ENCODE measurements around the gene FLOT1. TPM values are rescaled to one million over a fixed set of nuclear protein-coding genes. Genes with fewer than 3 reads are reported as not detected.
A peak's percentile ranks its signal among the peaks of the same experiment; 100 is the strongest.
"Not testable (repeated sequence)": the region's sequence is repeated elsewhere in the genome, so short reads cannot be mapped to it uniquely, and the experiment has no call there.

Gene FLOT1
- total RNA-seq, 1 experiment from 2014 or later: 92.2 TPM

GRCh38 chr6:30774701-30775100 is 32.2 kb upstream of the FLOT1 start:
- Histone ChIP-seq H3K27ac (no peak overlapping the region), H3K36me3 (no peaks in the 10 kb centered on the region), H3K27me3 (no peaks in the 10 kb centered on the region), H3K4me3 (no peak overlapping the region), H3K4me1 (peaks cover 16% of the 10 kb centered on the region), H3K9me3 (replicated peaks) (no peaks in the 10 kb centered on the region)
- no peak for DNase-seq

- no peaks in the 10 kb centered on the region for H3K36me3 ChIP-seq
- H3K9me3 ChIP-seq (replicated peaks): no peaks in the 10 kb centered on the region
- no peaks in the 10 kb centered on the region for H3K27me3 ChIP-seq
- H3K4me3 ChIP-seq: no peak overlapping the region
- no peak for DNase-seq
- H3K27ac ChIP-seq: peak overlapping the region; percentile 91; the same call in 1 of the 2 replicates
- peaks cover 29% of the 10 kb centered on the region for H3K4me1 ChIP-seq
These were observed 28.1 kb upstream of the FLOT1 start for GRCh38 chr6:30770592-30770991.

GRCh38 chr6:30769853-30770524 is 27.5 kb upstream of the FLOT1 start:
- Histone ChIP-seq H3K36me3 (no peaks in the 10 kb centered on the region), H3K9me3 (replicated peaks) (no peaks in the 10 kb centered on the region), H3K27me3 (no peaks in the 10 kb centered on the region), H3K4me3 (peak overlapping the region; percentile 47), H3K27ac (peak overlapping the region; percentile 91), H3K4me1 (peaks cover 35% of the 10 kb centered on the region)
- no peak for DNase-seq

- Histone ChIP-seq H3K4me3 (peak overlapping the region; percentile 47), H3K36me3 (no peaks in the 10 kb centered on the region), H3K9me3 (replicated peaks) (no peaks in the 10 kb centered on the region), H3K4me1 (peaks cover 42% of the 10 kb centered on the region), H3K27me3 (no peaks in the 10 kb centered on the region), H3K27ac (peak overlapping the region; percentile 91)
- DNase-seq: peak; percentile 80 to 83
These were observed 26.8 kb upstream of the FLOT1 start for GRCh38 chr6:30769088-30769852.

GRCh38 chr6:30768634-30769087 is 26.2 kb upstream of the FLOT1 start:
- no peaks in the 10 kb centered on the region for H3K27me3 ChIP-seq
- H3K4me1 ChIP-seq: peaks cover 46% of the 10 kb centered on the region
- peak overlapping the region; percentile 47; the same call in 1 of the 2 replicates for H3K4me3 ChIP-seq
- H3K36me3 ChIP-seq: no peaks in the 10 kb centered on the region
- no peaks in the 10 kb centered on the region for H3K9me3 ChIP-seq (replicated peaks)
- peak overlapping the region; percentile 91 for H3K27ac ChIP-seq
- DNase-seq: no peak

- Histone ChIP-seq H3K4me1 (peaks cover 52% of the 10 kb centered on the region), H3K36me3 (no peaks in the 10 kb centered on the region), H3K4me3 (no peak overlapping the region), H3K27me3 (no peaks in the 10 kb centered on the region), H3K9me3 (replicated peaks) (no peaks in the 10 kb centered on the region), H3K27ac (no peak overlapping the region)
- DNase-seq: no peak
These were observed 25.4 kb upstream of the FLOT1 start for GRCh38 chr6:30767944-30768301.

GRCh38 chr6:30767158-30767943 is 24.9 kb upstream of the FLOT1 start:
- H3K27ac ChIP-seq: no peak overlapping the region
- H3K4me1 ChIP-seq: peaks cover 52% of the 10 kb centered on the region
- H3K36me3 ChIP-seq: no peaks in the 10 kb centered on the region
- H3K4me3 ChIP-seq: no peak overlapping the region
- no peaks in the 10 kb centered on the region for H3K9me3 ChIP-seq (replicated peaks)
- H3K27me3 ChIP-seq: no peaks in the 10 kb centered on the region
- DNase-seq: no peak

- no peaks in the 10 kb centered on the region for H3K27me3 ChIP-seq
These were observed 24.1 kb upstream of the FLOT1 start for GRCh38 chr6:30766461-30767157.

GRCh38 chr6:30765495-30765894 is 23.0 kb upstream of the FLOT1 start:
- not testable (repeated sequence) for H3K27me3 ChIP-seq; H3K9me3 ChIP-seq (replicated peaks); DNase-seq; H3K4me3 ChIP-seq; H3K36me3 ChIP-seq
- H3K27ac ChIP-seq: peak overlapping the region; percentile 90; the same call in 1 of the 2 replicates
- H3K4me1 ChIP-seq: peaks cover 52% of the 10 kb centered on the region

More at GRCh38 chr6:30766461-30767157, 24.1 kb upstream of the FLOT1 start:
- Histone ChIP-seq H3K4me1 (peaks cover 52% of the 10 kb centered on the region), H3K36me3 (no peaks in the 10 kb centered on the region), H3K9me3 (replicated peaks) (no peaks in the 10 kb centered on the region), H3K27ac (no peak overlapping the region; the same call in 1 of the 2 replicates), H3K4me3 (no peak overlapping the region)
- no peak for DNase-seq

- H3K27ac ChIP-seq: peak overlapping the region; percentile 90
- not testable (repeated sequence) for H3K36me3 ChIP-seq; H3K27me3 ChIP-seq; H3K9me3 ChIP-seq (replicated peaks); DNase-seq
- H3K4me3 ChIP-seq: peak overlapping the region; percentile 41
- peaks cover 45% of the 10 kb centered on the region for H3K4me1 ChIP-seq
These were observed 22.1 kb upstream of the FLOT1 start for GRCh38 chr6:30764490-30765043.

- Histone ChIP-seq H3K36me3 (no peaks in the 10 kb centered on the region), H3K27ac (peak overlapping the region; percentile 90), H3K27me3 (no peaks in the 10 kb centered on the region), H3K4me1 (peaks cover 45% of the 10 kb centered on the region), H3K4me3 (peak overlapping the region; percentile 41), H3K9me3 (replicated peaks) (no peaks in the 10 kb centered on the region)
- DNase-seq: peak; percentile 80 to 88
These were observed 21.4 kb upstream of the FLOT1 start for GRCh38 chr6:30763618-30764489.

- Histone ChIP-seq H3K4me3 (peak overlapping the region; percentile 41; the same call in 1 of the 2 replicates), H3K9me3 (replicated peaks) (no peaks in the 10 kb centered on the region)
These were observed 20.7 kb upstream of the FLOT1 start for GRCh38 chr6:30763155-30763617.

GRCh38 chr6:30761791-30762429 is 19.4 kb upstream of the FLOT1 start:
- Histone ChIP-seq H3K4me1 (peaks cover 41% of the 10 kb centered on the region), H3K27me3 (no peaks in the 10 kb centered on the region), H3K4me3 (no peak overlapping the region), H3K9me3 (replicated peaks) (no peaks in the 10 kb centered on the region), H3K27ac (no peak overlapping the region), H3K36me3 (no peaks in the 10 kb centered on the region)
- DNase-seq: no peak

More at GRCh38 chr6:30763155-30763617, 20.7 kb upstream of the FLOT1 start:
- DNase-seq: no peak
- H3K27ac ChIP-seq: peak overlapping the region; percentile 90
- no peaks in the 10 kb centered on the region for H3K27me3 ChIP-seq
- peaks cover 41% of the 10 kb centered on the region for H3K4me1 ChIP-seq
- H3K36me3 ChIP-seq: no peaks in the 10 kb centered on the region

Measured in SJCRH30 (cell line).